Epithelial cell of proximal tubule (primary cell): ENCODE data around the gene EMC6. TPM values are rescaled to one million over a fixed set of nuclear protein-coding genes. Genes with fewer than 3 reads are reported as not detected.

ENCODE experiments used
- DNase-seq: peaks from one replicate; pipeline ENCODE4 v3.0.0-alpha.2; 2011; ENCODE audit warnings: low read depth
- H3K4me3 ChIP-seq: 2 replicates; pipeline ENCODE4 v1.5.1; 2011; ENCODE audit warnings: low read depth, mild to moderate bottlenecking, low read length
- total RNA-seq: library from RNA; depleted of rRNA; stranded (reverse); fragments of >200 nt; gene quantifications from 2 replicates; pipeline ENCODE4 v1.2.3, GENCODE V29; 2015
- TF ChIP-seq, protein P1 (sequence below): conservative IDR thresholded peaks from 2 replicates; pipeline ENCODE4 v1.5.1; 2012; ENCODE audit warnings: low read depth, mild to moderate bottlenecking, low read length

EMC6 gene
- total RNA-seq, 1 donor from 2014 or later, result 25.6 TPM

DNA sequence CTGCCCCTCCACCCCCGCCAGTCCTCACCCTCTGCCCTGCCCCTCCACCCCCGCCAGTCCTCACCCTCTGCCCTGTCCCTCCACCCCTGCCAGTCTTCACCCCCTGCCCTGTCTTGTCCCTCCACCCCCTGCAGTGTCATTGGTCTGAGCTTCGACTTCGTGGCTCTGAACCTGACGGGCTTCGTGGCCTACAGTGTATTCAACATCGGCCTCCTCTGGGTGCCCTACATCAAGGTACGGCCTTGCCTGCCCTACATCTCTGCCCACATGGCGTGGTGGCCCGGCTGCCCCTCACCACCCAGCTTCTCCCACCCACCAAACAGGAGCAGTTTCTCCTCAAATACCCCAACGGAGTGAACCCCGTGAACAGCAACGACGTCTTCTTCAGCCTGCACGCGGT lies 12.3 kb upstream of the EMC6 start:
- no peak overlapping the region for H3K4me3 ChIP-seq
- TF ChIP-seq, protein P1, sequence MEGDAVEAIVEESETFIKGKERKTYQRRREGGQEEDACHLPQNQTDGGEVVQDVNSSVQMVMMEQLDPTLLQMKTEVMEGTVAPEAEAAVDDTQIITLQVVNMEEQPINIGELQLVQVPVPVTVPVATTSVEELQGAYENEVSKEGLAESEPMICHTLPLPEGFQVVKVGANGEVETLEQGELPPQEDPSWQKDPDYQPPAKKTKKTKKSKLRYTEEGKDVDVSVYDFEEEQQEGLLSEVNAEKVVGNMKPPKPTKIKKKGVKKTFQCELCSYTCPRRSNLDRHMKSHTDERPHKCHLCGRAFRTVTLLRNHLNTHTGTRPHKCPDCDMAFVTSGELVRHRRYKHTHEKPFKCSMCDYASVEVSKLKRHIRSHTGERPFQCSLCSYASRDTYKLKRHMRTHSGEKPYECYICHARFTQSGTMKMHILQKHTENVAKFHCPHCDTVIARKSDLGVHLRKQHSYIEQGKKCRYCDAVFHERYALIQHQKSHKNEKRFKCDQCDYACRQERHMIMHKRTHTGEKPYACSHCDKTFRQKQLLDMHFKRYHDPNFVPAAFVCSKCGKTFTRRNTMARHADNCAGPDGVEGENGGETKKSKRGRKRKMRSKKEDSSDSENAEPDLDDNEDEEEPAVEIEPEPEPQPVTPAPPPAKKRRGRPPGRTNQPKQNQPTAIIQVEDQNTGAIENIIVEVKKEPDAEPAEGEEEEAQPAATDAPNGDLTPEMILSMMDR, result no peak
- DNase-seq, result no peak

DNA sequence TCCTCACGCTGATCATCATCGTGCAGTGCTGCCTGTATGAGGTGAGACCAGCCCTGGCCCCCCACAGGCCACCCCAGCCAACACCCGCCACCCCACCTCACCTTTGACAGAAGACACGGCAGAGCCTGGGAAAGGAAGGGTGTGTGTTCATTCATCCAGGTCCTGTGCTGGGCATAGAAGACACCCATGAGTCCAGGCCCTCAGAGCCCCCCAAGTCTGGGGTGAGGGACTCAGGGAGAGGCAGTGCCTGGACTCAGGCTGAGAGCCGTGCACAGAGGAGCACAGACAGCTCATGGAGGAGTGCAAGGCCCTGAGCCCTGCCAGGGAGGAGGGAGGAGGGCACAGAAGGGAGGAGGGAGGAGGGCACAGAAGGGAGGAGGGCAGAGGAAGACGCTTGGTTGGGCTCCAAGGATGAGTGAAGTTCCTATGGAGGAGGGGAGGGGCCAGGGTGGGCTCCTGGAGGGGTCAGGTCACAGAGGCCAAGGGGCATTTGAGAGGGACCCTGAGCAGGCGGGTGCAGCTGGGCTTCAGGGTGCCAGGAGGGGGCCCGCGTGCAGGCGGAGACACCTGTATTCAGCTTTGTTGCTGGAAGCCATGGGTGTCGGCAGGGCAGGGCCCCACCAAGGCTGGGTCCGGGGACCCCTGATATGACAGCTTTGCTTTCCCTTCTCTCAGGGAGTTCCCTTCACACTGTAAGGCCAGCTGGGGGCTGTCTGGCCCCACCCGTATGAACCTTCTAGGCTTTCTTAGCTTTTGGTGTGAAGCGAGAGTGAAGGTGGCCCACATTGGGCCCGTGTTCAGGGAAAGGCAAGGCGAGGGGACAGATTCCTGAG lies 11.6 kb upstream of the EMC6 start:
- DNase-seq, result no peak
- TF ChIP-seq, protein P1, result no peak
- H3K4me3 ChIP-seq, result no peak overlapping the region

DNA sequence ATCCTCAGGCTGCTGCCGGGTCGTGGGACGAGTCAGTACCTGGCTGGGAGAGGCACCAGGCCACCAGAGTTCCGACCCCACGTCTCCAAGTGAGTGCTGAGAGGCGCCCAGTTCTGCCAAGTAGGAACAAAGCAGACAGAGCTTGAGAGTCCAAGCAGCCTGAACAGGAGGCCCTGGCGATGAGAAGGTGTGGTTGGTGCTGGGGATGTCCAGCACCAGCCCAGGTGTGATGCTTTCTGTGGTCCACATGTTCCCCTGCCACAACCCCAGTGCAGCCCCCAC lies 11.1 kb upstream of the EMC6 start:
- H3K4me3 ChIP-seq, result no peak overlapping the region
- TF ChIP-seq, protein P1, result no peak
- no peak for DNase-seq

DNA sequence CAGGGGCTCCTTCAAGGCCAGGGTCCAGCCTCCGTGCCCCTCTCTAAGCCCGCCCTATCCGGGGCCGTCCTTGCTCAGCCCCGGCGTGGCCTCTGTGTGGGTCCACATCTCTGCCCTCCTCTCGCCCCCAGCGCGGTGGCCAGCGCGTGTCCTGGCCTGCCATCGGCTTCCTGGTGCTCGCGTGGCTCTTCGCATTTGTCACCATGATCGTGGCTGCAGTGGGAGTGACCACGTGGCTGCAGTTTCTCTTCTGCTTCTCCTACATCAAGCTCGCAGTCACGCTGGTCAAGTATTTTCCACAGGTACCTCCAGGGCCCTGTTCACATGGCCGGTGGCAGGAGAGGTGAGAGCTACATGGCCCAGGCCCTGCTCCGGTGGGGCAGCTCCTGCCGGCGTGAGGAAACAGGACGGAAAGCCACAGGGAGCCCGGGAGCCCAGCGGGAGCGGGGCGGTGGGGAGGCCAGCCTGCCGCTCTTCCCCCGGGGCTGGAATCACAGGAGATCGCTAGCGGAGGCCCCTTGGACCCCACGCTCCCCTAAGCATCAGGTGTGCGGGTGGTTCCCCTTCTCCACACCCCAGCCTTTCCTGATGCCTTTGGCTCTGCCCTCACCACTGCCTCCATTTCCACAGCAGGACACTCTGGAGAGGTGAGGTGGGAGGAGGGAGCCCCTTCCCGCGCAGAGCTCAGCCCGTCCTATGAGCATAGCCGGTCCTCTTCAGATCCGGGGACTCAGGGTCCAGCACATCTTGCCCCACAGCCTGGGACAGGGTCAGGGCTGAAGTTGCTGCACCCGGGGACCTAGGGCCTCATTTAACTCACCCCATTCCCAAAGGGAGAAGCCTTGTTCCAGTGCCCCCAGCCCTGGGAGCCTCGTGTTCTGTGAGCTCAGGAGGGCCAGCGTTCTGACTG lies 10.5 kb upstream of the EMC6 start:
- no peak for DNase-seq
- H3K4me3 ChIP-seq, result no peak overlapping the region
- TF ChIP-seq, protein P1, result no peak

DNA sequence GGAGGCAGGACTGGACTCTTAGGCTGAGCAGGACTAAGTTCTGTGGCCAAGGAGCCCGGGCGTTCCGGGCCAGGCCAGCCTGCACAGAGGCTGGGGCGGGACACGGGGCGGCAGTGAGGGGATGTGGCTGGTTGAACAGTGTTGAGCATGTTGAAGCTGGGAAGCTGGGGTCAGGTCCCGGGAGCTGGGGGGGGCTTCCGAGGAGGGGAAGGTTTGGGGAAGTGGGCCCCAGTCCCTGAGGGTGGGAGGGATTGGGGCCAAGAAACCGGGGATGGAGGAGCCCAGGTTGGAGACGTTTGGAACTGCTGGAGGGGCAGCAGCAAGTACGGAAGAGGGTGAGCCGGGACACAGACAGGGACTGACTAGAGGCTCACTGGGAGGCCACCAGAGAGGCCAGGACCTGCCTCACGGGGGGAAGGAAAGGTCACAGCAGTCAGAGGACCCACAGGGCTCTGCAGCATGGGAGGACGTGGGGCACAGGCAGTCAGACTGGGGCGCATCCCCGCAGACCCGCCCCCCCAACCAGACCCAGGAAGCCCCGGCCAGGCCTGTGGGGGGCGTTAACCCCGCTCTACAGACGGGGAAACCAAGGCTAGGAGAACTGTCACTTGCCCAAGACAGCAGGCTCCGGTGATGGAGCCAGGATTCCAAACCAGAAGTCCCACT lies 9.7 kb upstream of the EMC6 start:
- TF ChIP-seq, protein P1, result no peak
- no peak overlapping the region for H3K4me3 ChIP-seq
- no peak for DNase-seq

DNA sequence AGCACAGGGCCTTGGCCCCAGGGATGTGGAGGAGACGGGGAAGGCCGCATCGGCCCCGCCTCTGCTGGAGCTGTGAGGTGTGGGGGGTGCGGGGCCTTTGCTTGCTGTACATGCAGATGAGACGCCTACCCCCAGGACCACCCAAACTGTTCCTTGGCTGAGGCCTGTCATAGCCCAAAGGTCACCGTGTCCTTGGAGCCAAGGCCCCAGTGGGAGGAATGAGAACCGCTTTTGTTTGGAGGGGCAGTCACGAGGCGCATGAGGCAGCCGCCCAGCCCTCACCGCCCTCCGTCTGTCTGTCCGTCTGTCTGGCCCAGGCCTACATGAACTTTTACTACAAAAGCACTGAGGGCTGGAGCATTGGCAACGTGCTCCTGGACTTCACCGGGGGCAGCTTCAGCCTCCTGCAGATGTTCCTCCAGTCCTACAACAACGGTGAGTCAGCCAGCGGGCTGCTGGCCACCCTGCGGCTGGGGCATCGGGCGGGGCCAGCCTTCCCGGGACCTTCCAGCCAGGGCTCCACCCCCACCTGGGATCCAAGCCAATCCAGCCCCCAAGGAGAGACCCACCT lies 9.0 kb upstream of the EMC6 start:
- TF ChIP-seq, protein P1, result peak; percentile 19
- no peak for DNase-seq

More for the DNA sequence above, 9.0 kb upstream of the EMC6 start:
- no peak overlapping the region for H3K4me3 ChIP-seq
